ENCODE data around the gene ESR2. TPM values are rescaled to one million over a fixed set of nuclear protein-coding genes. Genes with fewer than 3 reads are reported as not detected.
"Not testable (repeated sequence)": the region's sequence is repeated elsewhere in the genome, so short reads cannot be mapped to it uniquely, and the experiment has no call there.

Gene ESR2
- total RNA-seq, 1 donor from 2014 or later: 0.16 TPM

DNA sequence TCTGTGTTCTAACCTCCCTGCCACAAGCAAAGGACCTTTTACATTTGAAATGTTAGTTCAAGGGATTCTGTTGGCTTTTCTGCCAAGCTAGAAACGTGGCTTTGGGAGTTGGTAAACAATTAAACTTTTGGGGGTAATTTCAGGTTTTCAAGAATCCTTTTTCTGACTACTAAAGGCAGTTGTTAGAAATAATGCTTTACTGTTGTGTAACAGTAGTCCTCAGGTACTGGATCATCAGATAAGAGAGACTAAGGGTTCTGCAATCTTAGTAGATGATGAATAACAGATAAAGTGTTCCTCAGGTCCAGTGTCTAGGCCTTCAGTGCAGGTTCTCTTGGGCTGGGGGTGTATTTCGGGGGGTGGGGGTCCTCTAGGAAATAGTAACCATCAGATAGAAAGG is 249.1 kb downstream of the ESR2 start:
- Histone ChIP-seq H3K9ac (ENCODE audit: low read length) (no peak overlapping the region), H3K27ac (ENCODE audit: low read depth, low read length) (no peak overlapping the region), H3K9me3 (ENCODE audit: insufficient read depth, low read depth, low read length) (no peaks in the 10 kb centered on the region), H2AFZ (ENCODE audit: low read depth, low read length) (no peak overlapping the region), H3K36me3 (ENCODE audit: insufficient read depth, low read length) (no peaks in the 10 kb centered on the region), H3K27me3 (ENCODE audit: insufficient read depth, low read length) (no peaks in the 10 kb centered on the region), H3K4me2 (ENCODE audit: low read length) (no peak overlapping the region), H3K79me2 (ENCODE audit: insufficient read depth, low read length) (no peaks in the 10 kb centered on the region), H4K20me1 (ENCODE audit: insufficient read depth, low read length) (no peaks in the 10 kb centered on the region), H3K4me1 (ENCODE audit: insufficient read depth, low read length) (no peaks in the 10 kb centered on the region), H3K4me3 (ENCODE audit: insufficient read depth, low read depth, low read length) (no peak overlapping the region)
- Mint-ChIP-seq H3K27ac (ENCODE audit: unreplicated experiment) (no peak overlapping the region), H3K4me3 (ENCODE audit: unreplicated experiment) (no peak overlapping the region), H3K27me3 (ENCODE audit: low read depth, unreplicated experiment) (no peaks in the 10 kb centered on the region), H3K4me1 (ENCODE audit: low read depth, unreplicated experiment) (no peaks in the 10 kb centered on the region), H3K36me3 (ENCODE audit: low read depth, unreplicated experiment) (no peaks in the 10 kb centered on the region), H3K9me3 (ENCODE audit: unreplicated experiment) (peaks cover 3% of the 10 kb centered on the region)
- DNase-seq (ENCODE audit: low read depth) (no peak), FAIRE-seq (no peak)
- TF ChIP-seq EZH2 (IDR thresholded peaks at IDR 0.05; ENCODE audit: insufficient read depth, low read length): no peak
- TF ChIP-seq, protein P1, sequence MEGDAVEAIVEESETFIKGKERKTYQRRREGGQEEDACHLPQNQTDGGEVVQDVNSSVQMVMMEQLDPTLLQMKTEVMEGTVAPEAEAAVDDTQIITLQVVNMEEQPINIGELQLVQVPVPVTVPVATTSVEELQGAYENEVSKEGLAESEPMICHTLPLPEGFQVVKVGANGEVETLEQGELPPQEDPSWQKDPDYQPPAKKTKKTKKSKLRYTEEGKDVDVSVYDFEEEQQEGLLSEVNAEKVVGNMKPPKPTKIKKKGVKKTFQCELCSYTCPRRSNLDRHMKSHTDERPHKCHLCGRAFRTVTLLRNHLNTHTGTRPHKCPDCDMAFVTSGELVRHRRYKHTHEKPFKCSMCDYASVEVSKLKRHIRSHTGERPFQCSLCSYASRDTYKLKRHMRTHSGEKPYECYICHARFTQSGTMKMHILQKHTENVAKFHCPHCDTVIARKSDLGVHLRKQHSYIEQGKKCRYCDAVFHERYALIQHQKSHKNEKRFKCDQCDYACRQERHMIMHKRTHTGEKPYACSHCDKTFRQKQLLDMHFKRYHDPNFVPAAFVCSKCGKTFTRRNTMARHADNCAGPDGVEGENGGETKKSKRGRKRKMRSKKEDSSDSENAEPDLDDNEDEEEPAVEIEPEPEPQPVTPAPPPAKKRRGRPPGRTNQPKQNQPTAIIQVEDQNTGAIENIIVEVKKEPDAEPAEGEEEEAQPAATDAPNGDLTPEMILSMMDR (IDR thresholded peaks at IDR 0.05; ENCODE audit: insufficient read depth, low read depth, low read length): no peak

DNA sequence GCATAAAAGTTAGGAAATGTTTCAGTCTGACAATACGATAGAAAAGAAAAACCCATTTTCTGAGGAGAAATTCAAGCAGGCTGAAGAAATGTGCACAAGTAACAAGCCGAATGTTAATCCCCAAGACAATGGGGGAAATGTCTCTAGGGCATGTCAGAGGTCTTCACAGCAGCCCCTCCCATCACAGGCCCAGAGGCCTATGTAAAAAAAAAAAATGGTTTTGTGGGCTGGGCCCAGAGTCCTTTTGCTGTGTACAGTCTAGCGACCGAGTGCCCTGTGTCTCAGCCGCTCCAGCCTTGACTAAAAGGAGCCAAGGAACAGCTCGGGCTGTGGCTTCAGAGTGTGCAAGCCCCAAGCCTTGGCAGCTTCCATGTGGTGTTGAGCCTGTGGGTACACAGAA is 250.9 kb downstream of the ESR2 start:
- not testable (repeated sequence) for H3K9ac ChIP-seq (ENCODE audit: low read length); H3K27ac Mint-ChIP-seq (ENCODE audit: unreplicated experiment); H4K20me1 ChIP-seq (ENCODE audit: insufficient read depth, low read length); H3K4me3 Mint-ChIP-seq (ENCODE audit: unreplicated experiment); H3K4me3 ChIP-seq (ENCODE audit: insufficient read depth, low read depth, low read length); H3K27me3 Mint-ChIP-seq (ENCODE audit: low read depth, unreplicated experiment); FAIRE-seq; DNase-seq (ENCODE audit: low read depth); H3K9me3 ChIP-seq (ENCODE audit: insufficient read depth, low read depth, low read length); H3K9me3 Mint-ChIP-seq (ENCODE audit: unreplicated experiment); H3K27me3 ChIP-seq (ENCODE audit: insufficient read depth, low read length); H3K4me2 ChIP-seq (ENCODE audit: low read length); H3K79me2 ChIP-seq (ENCODE audit: insufficient read depth, low read length); H3K4me1 Mint-ChIP-seq (ENCODE audit: low read depth, unreplicated experiment); H3K27ac ChIP-seq (ENCODE audit: low read depth, low read length); H2AFZ ChIP-seq (ENCODE audit: low read depth, low read length); H3K36me3 Mint-ChIP-seq (ENCODE audit: low read depth, unreplicated experiment); H3K4me1 ChIP-seq (ENCODE audit: insufficient read depth, low read length); H3K36me3 ChIP-seq (ENCODE audit: insufficient read depth, low read length)

DNA sequence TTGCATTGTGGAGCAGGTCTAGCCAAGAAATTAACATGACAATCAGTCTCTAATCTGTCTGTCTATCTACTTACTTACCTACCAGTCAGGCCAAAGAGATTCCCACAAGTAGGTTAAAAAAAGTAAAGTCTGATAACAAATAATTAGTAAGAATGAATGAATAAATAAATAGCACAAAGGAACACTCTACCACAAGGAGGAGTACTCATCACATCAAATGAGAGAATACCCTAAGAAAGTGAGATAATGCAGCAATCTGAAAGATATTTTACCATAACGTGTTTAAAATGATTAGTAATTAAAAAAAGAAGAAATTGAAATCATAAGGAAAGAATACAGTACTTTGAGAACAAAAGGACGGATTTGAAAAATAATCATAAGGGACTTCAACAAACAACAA is 254.1 kb downstream of the ESR2 start:
- Mint-ChIP-seq H3K27me3 (ENCODE audit: low read depth, unreplicated experiment) (no peaks in the 10 kb centered on the region), H3K36me3 (ENCODE audit: low read depth, unreplicated experiment) (peaks cover 5% of the 10 kb centered on the region), H3K9me3 (ENCODE audit: unreplicated experiment) (peaks cover 8% of the 10 kb centered on the region), H3K27ac (ENCODE audit: unreplicated experiment) (no peak overlapping the region), H3K4me3 (ENCODE audit: unreplicated experiment) (no peak overlapping the region), H3K4me1 (ENCODE audit: low read depth, unreplicated experiment) (peaks cover under 1% of the 10 kb centered on the region)
- H4K20me1 ChIP-seq (ENCODE audit: insufficient read depth, low read length): no peaks in the 10 kb centered on the region
- H3K9ac ChIP-seq (ENCODE audit: low read length): no peak overlapping the region
- H3K36me3 ChIP-seq (ENCODE audit: insufficient read depth, low read length): no peaks in the 10 kb centered on the region
- no peaks in the 10 kb centered on the region for H3K4me1 ChIP-seq (ENCODE audit: insufficient read depth, low read length)
- DNase-seq (ENCODE audit: low read depth) (no peak), FAIRE-seq (no peak)
- no peaks in the 10 kb centered on the region for H3K27me3 ChIP-seq (ENCODE audit: insufficient read depth, low read length)
- H3K4me3 ChIP-seq (ENCODE audit: insufficient read depth, low read depth, low read length): no peak overlapping the region
- no peak overlapping the region for H3K4me2 ChIP-seq (ENCODE audit: low read length)
- no peak overlapping the region for H3K27ac ChIP-seq (ENCODE audit: low read depth, low read length)
- no peaks in the 10 kb centered on the region for H3K9me3 ChIP-seq (ENCODE audit: insufficient read depth, low read depth, low read length)
- H3K79me2 ChIP-seq (ENCODE audit: insufficient read depth, low read length): no peaks in the 10 kb centered on the region
- no peak overlapping the region for H2AFZ ChIP-seq (ENCODE audit: low read depth, low read length)
- no peak for TF ChIP-seq EZH2 (IDR thresholded peaks at IDR 0.05; ENCODE audit: insufficient read depth, low read length)
- TF ChIP-seq, protein P1 (IDR thresholded peaks at IDR 0.05; ENCODE audit: insufficient read depth, low read depth, low read length): peak; percentile 35

Data from astrocyte (in vitro differentiated cells and primary cell).